HEK293 (cell line): Measurements from ENCODE around the gene SCRN2.

Source experiments
- CTCF ChIA-PET: fragments of 350-600 bp; formaldehyde crosslinking; extraction: SDS; loops from one replicate; lab custom pipeline; 2021; ENCODE audit warnings: antibody characterized with exemption; lab: Yijun Ruan, JAX
- POLR2A ChIA-PET: fragments of 300-600 bp; formaldehyde crosslinking; extraction: SDS; loops from one replicate; lab custom pipeline; 2020; ENCODE audit warnings: antibody characterized with exemption, inconsistent platforms; lab: Yijun Ruan, JAX
- H3K27ac ChIP-seq: fragments of 200-500 bp; sonication (Bioruptor generic); 2 replicates; pipeline ENCODE4 v1.5.1; 2014; ENCODE audit warnings: low read depth, low read length, control low read depth, inconsistent platforms; ENCODE audit errors: extremely low read depth
- H3K36me3 ChIP-seq, 2 experiments: fragments of 200-500 bp in 1 of 2; sonication (Bioruptor generic) in 1 of 2; 1 replicate in 1 of 2; 2 replicates in 1 of 2; pipeline ENCODE4 v1.5.1; 2014 to 2017; ENCODE audit warnings: inconsistent platforms in 2 of 2, low read length in 2 of 2; ENCODE audit not compliant: control insufficient read depth in 2 of 2, insufficient read depth in 1 of 2
- H3K4me1 ChIP-seq: fragments of 200-500 bp; sonication (Bioruptor generic); 2 replicates; pipeline ENCODE4 v1.5.1; 2014; ENCODE audit warnings: mild to moderate bottlenecking, low read length, inconsistent platforms; ENCODE audit not compliant: control insufficient read depth, insufficient read depth
- H3K4me3 ChIP-seq: 2 replicates; pipeline ENCODE4 v1.5.1; 2011; ENCODE audit warnings: low read depth, mild to moderate bottlenecking, control low read depth, low read length, moderate library complexity
- H3K9me3 ChIP-seq: fragments of 200-500 bp; sonication (Bioruptor generic); 2 replicates; pipeline ENCODE4 v1.5.1; 2014; ENCODE audit warnings: low read depth, low read length, inconsistent platforms; ENCODE audit not compliant: control insufficient read depth, insufficient read depth
- GLIS1 ChIP-seq: fragments of 450-650 bp; formaldehyde crosslinking; IDR thresholded peaks from 2 replicates; pipeline ENCODE4 v1.5.1; 2016; ENCODE audit warnings: missing biosample characterization, missing genetic modification characterization
- HOXD13 ChIP-seq: sonication (generic); formaldehyde crosslinking; IDR thresholded peaks from 2 replicates; pipeline ENCODE4 v1.8.0; 2022; ENCODE audit warnings: missing genetic modification reagents, borderline replicate concordance
- KLF10 ChIP-seq: fragments of 450-650 bp; IDR thresholded peaks from 2 replicates; pipeline ENCODE4 v1.5.1; 2018; ENCODE audit warnings: missing biosample characterization, mild to moderate bottlenecking, missing genetic modification characterization
- OSR2 ChIP-seq: fragments of 450-650 bp; formaldehyde crosslinking; IDR thresholded peaks from 2 replicates; pipeline ENCODE4 v1.5.1; 2016; ENCODE audit warnings: missing biosample characterization, missing genetic modification characterization
- SCRT1 ChIP-seq: fragments of 450-650 bp; formaldehyde crosslinking; IDR thresholded peaks from 2 replicates; pipeline ENCODE4 v1.5.1; 2016; ENCODE audit warnings: missing biosample characterization, missing genetic modification characterization, borderline replicate concordance
- SCRT2 ChIP-seq: fragments of 450-650 bp; formaldehyde crosslinking; IDR thresholded peaks from 2 replicates; pipeline ENCODE4 v1.5.1; 2016; ENCODE audit warnings: missing biosample characterization, missing genetic modification characterization
- ZBTB21 ChIP-seq: fragments of 450-650 bp; formaldehyde crosslinking; IDR thresholded peaks from 2 replicates; pipeline ENCODE4 v1.5.1; 2017; ENCODE audit warnings: missing biosample characterization, missing genetic modification characterization
- ZEB2 ChIP-seq: fragments of 450-650 bp; formaldehyde crosslinking; IDR thresholded peaks from 2 replicates; pipeline ENCODE4 v1.5.1; 2016; ENCODE audit warnings: missing biosample characterization, missing genetic modification characterization
- ZNF132 ChIP-seq: fragments of 450-650 bp; formaldehyde crosslinking; IDR thresholded peaks from 2 replicates; pipeline ENCODE4 v1.5.1; 2017; ENCODE audit warnings: missing biosample characterization, missing genetic modification characterization, borderline replicate concordance
- ZNF174 ChIP-seq: fragments of 450-650 bp; formaldehyde crosslinking; IDR thresholded peaks from 2 replicates; pipeline ENCODE4 v1.5.0; 2017; ENCODE audit warnings: missing biosample characterization, mild to moderate bottlenecking, missing genetic modification characterization
- ZNF221 ChIP-seq: fragments of 450-650 bp; formaldehyde crosslinking; IDR thresholded peaks from 2 replicates; pipeline ENCODE4 v1.5.1; 2017; ENCODE audit warnings: missing biosample characterization, missing genetic modification characterization, borderline replicate concordance
- ZNF248 ChIP-seq: fragments of 450-650 bp; formaldehyde crosslinking; IDR thresholded peaks from 2 replicates; pipeline ENCODE4 v1.5.1; 2017; ENCODE audit warnings: missing biosample characterization, missing genetic modification characterization
- ZNF302 ChIP-seq: fragments of 450-650 bp; formaldehyde crosslinking; IDR thresholded peaks from 2 replicates; pipeline ENCODE4 v1.5.1; 2016; ENCODE audit warnings: missing biosample characterization, missing genetic modification characterization, low read depth
- ZNF324 ChIP-seq: fragments of 450-650 bp; formaldehyde crosslinking; IDR thresholded peaks from 2 replicates; pipeline ENCODE4 v1.5.1; 2016; ENCODE audit warnings: missing biosample characterization, missing genetic modification characterization
- ZNF37A ChIP-seq: fragments of 450-650 bp; IDR thresholded peaks from 2 replicates; pipeline ENCODE4 v1.5.1; 2018; ENCODE audit warnings: missing biosample characterization, missing genetic modification characterization
- ZNF48 ChIP-seq: fragments of 450-650 bp; formaldehyde crosslinking; IDR thresholded peaks from 2 replicates; pipeline ENCODE4 v1.5.1; 2016; ENCODE audit warnings: missing biosample characterization, missing genetic modification characterization
- ZNF571 ChIP-seq: fragments of 450-650 bp; formaldehyde crosslinking; IDR thresholded peaks from 2 replicates; pipeline ENCODE4 v1.5.0; 2017; ENCODE audit warnings: missing biosample characterization, missing genetic modification characterization
- ZNF707 ChIP-seq: fragments of 450-650 bp; formaldehyde crosslinking; IDR thresholded peaks from 2 replicates; pipeline ENCODE4 v1.5.1; 2016; ENCODE audit warnings: missing biosample characterization, missing genetic modification characterization
- ZNF792 ChIP-seq: fragments of 450-650 bp; formaldehyde crosslinking; IDR thresholded peaks from 2 replicates; pipeline ENCODE4 v1.5.1; 2016; ENCODE audit warnings: missing biosample characterization, missing genetic modification characterization
- ZSCAN23 ChIP-seq: fragments of 450-650 bp; formaldehyde crosslinking; IDR thresholded peaks from 2 replicates; pipeline ENCODE4 v1.5.1; 2016; ENCODE audit warnings: missing biosample characterization, missing genetic modification characterization
- TF ChIP-seq, protein P1 (sequence below): fragments of 450-650 bp; formaldehyde crosslinking; IDR thresholded peaks from 2 replicates; pipeline ENCODE4 v1.5.1; 2016; ENCODE audit warnings: missing biosample characterization, missing genetic modification characterization
- TF ChIP-seq, protein P2 (sequence below): fragments of 450-650 bp; formaldehyde crosslinking; IDR thresholded peaks from 2 replicates; pipeline ENCODE4 v1.5.1; 2016; ENCODE audit warnings: missing biosample characterization, missing genetic modification characterization
- TF ChIP-seq, protein P3 (sequence below): fragments of 450-650 bp; formaldehyde crosslinking; conservative IDR thresholded peaks from 2 replicates; pipeline ENCODE4 v1.5.1; 2016; ENCODE audit warnings: low read depth, missing biosample characterization, missing genetic modification characterization

Gene SCRN2

DNA sequence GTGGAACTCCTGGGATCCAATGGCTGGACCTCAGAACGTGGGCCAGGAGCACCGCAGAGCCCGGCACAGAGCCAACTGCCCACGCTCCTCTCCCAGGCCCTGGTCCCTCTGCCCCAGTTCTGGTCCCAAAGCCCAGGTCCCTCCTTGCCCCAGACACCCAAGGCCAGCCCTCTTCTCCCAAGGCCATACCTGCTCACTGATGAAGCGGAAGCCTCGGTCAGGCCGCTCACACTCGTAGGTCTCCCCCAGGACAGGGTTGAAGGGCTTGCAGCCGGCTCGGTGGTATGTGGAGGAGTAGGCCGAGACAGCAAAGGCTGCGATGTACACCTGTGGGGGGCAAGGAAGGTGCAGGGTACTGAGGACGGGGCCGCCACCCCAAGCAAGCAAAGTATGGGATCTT, 28.0 kb downstream of the SCRN2 start:
- no peaks in the 10 kb centered on the region for H3K9me3 ChIP-seq
- no peak overlapping the region for H3K4me3 ChIP-seq
- no peaks in the 10 kb centered on the region for H3K4me1 ChIP-seq
- H3K36me3 ChIP-seq: peaks cover 0 to 71% of the 10 kb centered on the region in 2 experiments; a peak in 2 of 3 replicates
- ChIA-PET POLR2A (no interaction called here), CTCF (interaction anchor here (1.4 kb wide), 1 partner anchor 11 kb away, joined by 3 read pairs; no protein-coding TSS in a partner anchor)
- no peak overlapping the region for H3K27ac ChIP-seq
- TF ChIP-seq, protein P1, sequence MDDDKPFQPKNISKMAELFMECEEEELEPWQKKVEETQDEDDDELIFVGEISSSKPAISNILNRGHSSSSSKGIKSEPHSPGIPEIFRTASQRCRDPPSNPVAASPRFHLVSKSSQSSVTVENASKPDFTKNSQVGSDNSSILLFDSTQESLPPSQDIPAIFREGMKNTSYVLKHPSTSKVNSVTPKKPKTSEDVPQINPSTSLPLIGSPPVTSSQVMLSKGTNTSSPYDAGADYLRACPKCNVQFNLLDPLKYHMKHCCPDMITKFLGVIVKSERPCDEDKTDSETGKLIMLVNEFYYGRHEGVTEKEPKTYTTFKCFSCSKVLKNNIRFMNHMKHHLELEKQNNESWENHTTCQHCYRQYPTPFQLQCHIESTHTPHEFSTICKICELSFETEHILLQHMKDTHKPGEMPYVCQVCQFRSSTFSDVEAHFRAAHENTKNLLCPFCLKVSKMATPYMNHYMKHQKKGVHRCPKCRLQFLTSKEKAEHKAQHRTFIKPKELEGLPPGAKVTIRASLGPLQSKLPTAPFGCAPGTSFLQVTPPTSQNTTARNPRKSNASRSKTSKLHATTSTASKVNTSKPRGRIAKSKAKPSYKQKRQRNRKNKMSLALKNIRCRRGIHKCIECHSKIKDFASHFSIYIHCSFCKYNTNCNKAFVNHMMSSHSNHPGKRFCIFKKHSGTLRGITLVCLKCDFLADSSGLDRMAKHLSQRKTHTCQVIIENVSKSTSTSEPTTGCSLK (tag by site-specific recombination): no peak
- TF ChIP-seq ZNF48 (no peak), GLIS1 (tag by site-specific recombination) (no peak), OSR2 (tag by site-specific recombination) (no peak), KLF10 (tag by site-specific recombination) (no peak), ZNF37A (tag by site-specific recombination) (no peak), ZNF707 (tag by site-specific recombination) (no peak), ZNF324 (no peak), ZNF132 (no peak), ZNF174 (tag by site-specific recombination) (no peak)

DNA sequence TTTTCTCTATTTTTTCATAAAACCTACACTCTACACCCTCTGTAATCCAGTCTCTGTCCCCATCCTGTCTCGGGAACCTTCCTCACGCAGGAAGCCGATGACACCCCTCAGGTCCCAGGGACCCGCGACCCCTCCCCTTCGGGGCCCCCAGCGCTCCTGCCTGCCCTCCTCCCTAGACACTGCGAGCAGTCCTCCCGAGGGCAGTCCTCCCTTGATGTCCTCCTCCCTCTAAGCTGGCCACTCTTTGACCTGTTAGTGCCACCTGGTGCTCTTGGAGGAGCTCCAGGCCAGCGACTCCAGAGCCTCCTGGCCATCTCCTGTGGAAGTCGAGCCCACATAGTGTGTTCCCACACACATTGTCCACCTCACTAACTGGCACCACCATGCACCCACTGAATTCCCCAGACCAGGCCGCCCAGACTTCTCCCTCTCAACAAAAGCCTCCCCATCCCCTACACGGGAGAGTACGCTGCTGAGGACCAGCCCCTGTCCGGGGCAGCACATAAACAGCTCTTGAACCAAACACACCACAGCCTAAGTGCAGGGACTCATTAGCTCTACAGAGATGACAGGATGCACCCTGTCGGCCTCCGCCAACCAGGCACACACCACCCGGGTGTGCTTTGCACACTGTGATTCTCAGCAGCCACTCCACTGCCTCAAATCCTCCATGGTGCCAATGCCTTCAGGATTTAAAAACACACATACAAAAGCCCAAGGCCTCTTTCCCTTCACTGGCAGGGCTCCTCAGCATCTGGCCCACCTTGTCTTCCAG, 28.7 kb downstream of the SCRN2 start:
- POLR2A ChIA-PET: interaction anchor here (0.6 to 3.3 kb wide), 2 partner anchors 19 to 112 kb away, joined by 3 to 15 read pairs; partner anchors contain the start of genes LRRC46 and MRPL10
- no peak overlapping the region for H3K27ac ChIP-seq
- no peak for TF ChIP-seq SCRT1
- TF ChIP-seq ZNF132: no peak
- no peak for TF ChIP-seq HOXD13 (CRISPR knock-in tag)
- no peak for TF ChIP-seq ZNF792
- H3K36me3 ChIP-seq: peaks cover 0 to 71% of the 10 kb centered on the region in 2 experiments; a peak in 2 of 3 replicates
- H3K9me3 ChIP-seq: no peaks in the 10 kb centered on the region
- no peak overlapping the region for H3K4me3 ChIP-seq
- H3K4me1 ChIP-seq: no peaks in the 10 kb centered on the region
- CTCF ChIA-PET: interaction anchor here (1.4 kb wide), 1 partner anchor 10 kb away, joined by 3 read pairs; no protein-coding TSS in a partner anchor

DNA sequence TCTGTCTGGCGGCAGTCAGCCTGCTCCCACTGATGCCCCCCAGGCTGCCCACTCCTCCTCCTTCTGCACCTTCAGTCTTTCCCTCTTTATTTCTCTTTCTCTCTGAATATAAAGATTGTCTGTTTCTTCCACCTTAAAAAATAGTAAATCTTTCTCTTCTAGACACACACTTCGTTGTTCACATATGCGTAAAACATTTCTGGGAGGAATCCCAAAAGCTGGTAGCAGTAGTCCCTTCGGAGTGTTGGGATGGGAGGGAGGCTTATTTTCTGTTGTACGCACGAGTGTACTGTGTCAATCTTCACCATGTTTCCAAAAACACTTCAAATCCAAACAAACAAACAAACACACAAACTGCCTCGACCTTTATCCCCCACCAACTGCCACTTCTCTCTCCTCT, 29.4 kb downstream of the SCRN2 start:
- ChIA-PET CTCF (no interaction called here), POLR2A (interaction anchor here (3.3 kb wide), 1 partner anchor 20 kb away, joined by 15 read pairs; the partner anchor contains the start of genes LRRC46 and MRPL10)
- Histone ChIP-seq H3K4me1 (no peaks in the 10 kb centered on the region), H3K27ac (no peak overlapping the region), H3K9me3 (no peaks in the 10 kb centered on the region), H3K36me3 (peaks cover 0 to 73% of the 10 kb centered on the region in 2 experiments; a peak in 1 of 3 replicates), H3K4me3 (no peak overlapping the region)
- TF ChIP-seq ZSCAN23 (tag by site-specific recombination) (no peak), ZNF302 (tag by site-specific recombination) (no peak), SCRT2 (no peak), ZNF248 (no peak), ZNF132 (no peak), ZEB2 (no peak), ZNF571 (no peak), ZNF221 (no peak), ZBTB21 (tag by site-specific recombination) (no peak)
- TF ChIP-seq, protein P2, sequence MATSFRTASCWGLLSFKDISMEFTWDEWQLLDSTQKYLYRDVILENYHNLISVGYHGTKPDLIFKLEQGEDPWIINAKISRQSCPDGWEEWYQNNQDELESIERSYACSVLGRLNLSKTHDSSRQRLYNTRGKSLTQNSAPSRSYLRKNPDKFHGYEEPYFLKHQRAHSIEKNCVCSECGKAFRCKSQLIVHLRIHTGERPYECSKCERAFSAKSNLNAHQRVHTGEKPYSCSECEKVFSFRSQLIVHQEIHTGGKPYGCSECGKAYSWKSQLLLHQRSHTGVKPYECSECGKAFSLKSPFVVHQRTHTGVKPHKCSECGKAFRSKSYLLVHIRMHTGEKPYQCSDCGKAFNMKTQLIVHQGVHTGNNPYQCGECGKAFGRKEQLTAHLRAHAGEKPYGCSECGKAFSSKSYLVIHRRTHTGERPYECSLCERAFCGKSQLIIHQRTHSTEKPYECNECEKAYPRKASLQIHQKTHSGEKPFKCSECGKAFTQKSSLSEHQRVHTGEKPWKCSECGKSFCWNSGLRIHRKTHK (tag by site-specific recombination): no peak
- TF ChIP-seq, protein P3, sequence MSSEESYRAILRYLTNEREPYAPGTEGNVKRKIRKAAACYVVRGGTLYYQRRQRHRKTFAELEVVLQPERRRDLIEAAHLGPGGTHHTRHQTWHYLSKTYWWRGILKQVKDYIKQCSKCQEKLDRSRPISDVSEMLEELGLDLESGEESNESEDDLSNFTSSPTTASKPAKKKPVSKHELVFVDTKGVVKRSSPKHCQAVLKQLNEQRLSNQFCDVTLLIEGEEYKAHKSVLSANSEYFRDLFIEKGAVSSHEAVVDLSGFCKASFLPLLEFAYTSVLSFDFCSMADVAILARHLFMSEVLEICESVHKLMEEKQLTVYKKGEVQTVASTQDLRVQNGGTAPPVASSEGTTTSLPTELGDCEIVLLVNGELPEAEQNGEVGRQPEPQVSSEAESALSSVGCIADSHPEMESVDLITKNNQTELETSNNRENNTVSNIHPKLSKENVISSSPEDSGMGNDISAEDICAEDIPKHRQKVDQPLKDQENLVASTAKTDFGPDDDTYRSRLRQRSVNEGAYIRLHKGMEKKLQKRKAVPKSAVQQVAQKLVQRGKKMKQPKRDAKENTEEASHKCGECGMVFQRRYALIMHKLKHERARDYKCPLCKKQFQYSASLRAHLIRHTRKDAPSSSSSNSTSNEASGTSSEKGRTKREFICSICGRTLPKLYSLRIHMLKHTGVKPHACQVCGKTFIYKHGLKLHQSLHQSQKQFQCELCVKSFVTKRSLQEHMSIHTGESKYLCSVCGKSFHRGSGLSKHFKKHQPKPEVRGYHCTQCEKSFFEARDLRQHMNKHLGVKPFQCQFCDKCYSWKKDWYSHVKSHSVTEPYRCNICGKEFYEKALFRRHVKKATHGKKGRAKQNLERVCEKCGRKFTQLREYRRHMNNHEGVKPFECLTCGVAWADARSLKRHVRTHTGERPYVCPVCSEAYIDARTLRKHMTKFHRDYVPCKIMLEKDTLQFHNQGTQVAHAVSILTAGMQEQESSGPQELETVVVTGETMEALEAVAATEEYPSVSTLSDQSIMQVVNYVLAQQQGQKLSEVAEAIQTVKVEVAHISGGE (tag by site-specific recombination): no peak
